Upper lobe of left lung (tissue), 6 donors: ENCODE measurements around the gene MGME1. TPM values are rescaled to one million over a fixed set of nuclear protein-coding genes. Genes with fewer than 3 reads are reported as not detected.

Source experiments
- ATAC-seq, 2 donors: fragments of 200-7000 bp; cut with Tn5 transposase; one replicate each; pipeline ENCODE4 v1.9.1; 2022; ENCODE audit warnings: mild to moderate bottlenecking in 2 of 2, moderate library complexity in 2 of 2; ENCODE audit not compliant: low FRiP score in 2 of 2
- DNase-seq, 2 donors: peaks; one replicate each; pipeline ENCODE4 v3.0.0-alpha.2; 2019 to 2020
- H3K27ac ChIP-seq, 4 donors: fragments of 200-600 bp; sonication (generic); one replicate each; pipeline ENCODE4 v1.5.1; 2016 to 2019
- H3K27me3 ChIP-seq, 4 donors: fragments of 200-600 bp; sonication (generic); one replicate each; pipeline ENCODE4 v1.5.1; 2017 to 2019
- H3K36me3 ChIP-seq, 4 donors: fragments of 200-600 bp; sonication (generic); one replicate each; pipeline ENCODE4 v1.5.1; 2016 to 2019
- H3K4me1 ChIP-seq, 4 donors: fragments of 200-600 bp; sonication (generic); one replicate each; pipeline ENCODE4 v1.5.1; 2018 to 2019
- H3K4me3 ChIP-seq, 4 donors: fragments of 200-600 bp; sonication (generic); one replicate each; pipeline ENCODE4 v1.5.1; 2017 to 2019; ENCODE audit warnings: mild to moderate bottlenecking in 2 of 4, moderate library complexity in 1 of 4
- H3K9me3 ChIP-seq, 4 donors: fragments of 200-600 bp; sonication (generic); one replicate each; pipeline ENCODE4 v1.5.1; 2018 to 2019
- EP300 ChIP-seq, 4 donors: sonication (generic); formaldehyde crosslinking; IDR thresholded peaks; one replicate each; pipeline ENCODE4 v1.5.1; 2017; ENCODE audit warnings: antibody characterized with exemption in 4 of 4, control low read depth in 2 of 4
- POLR2A ChIP-seq, 4 donors: fragments of 450-650 bp; IDR thresholded peaks; one replicate each; pipeline ENCODE4 v1.5.1; 2016 to 2017; ENCODE audit warnings: antibody characterized with exemption in 4 of 4, mild to moderate bottlenecking in 2 of 4
- POLR2AphosphoS5 ChIP-seq, 2 donors: sonication (generic); formaldehyde crosslinking; IDR thresholded peaks; one replicate each; pipeline ENCODE4 v1.5.1; 2017; ENCODE audit warnings: antibody characterized with exemption in 2 of 2
- WGBS, 2 donors: methylation state at CpG; one replicate each; pipeline ENCODE4 v1.1.5; 2017 to 2018; 5-methylcytosine and 5-hydroxymethylcytosine counted together
- total RNA-seq, 6 donors: library from RNA; depleted of rRNA in 4 of 6; stranded (reverse); fragments of >200 nt in 4 of 6; gene quantifications; one replicate each; pipeline versions ENCODE4 v1.1.0 to v1.2.1, GENCODE V29; 2016 to 2021
- TF ChIP-seq, protein P1 (sequence below), 6 experiments: fragments of 450-650 bp in 4 of 6; fragments of 200-600 bp in 2 of 6; sonication (generic) in 2 of 6; IDR thresholded peaks; one replicate each; pipeline ENCODE4 v1.5.1; 2016 to 2019; ENCODE audit warnings: antibody characterized with exemption in 6 of 6
- donor health status: DM: no; HTN: no; CAD: no; lungs with moderate emphysema.
- donor health status: DM: no; HTN: yes; CAD: no; lungs with severe emphysema.

Gene MGME1
- total RNA-seq, 6 donors from 2014 or later: 9.4 to 22.0 (median 13.3) TPM

DNA sequence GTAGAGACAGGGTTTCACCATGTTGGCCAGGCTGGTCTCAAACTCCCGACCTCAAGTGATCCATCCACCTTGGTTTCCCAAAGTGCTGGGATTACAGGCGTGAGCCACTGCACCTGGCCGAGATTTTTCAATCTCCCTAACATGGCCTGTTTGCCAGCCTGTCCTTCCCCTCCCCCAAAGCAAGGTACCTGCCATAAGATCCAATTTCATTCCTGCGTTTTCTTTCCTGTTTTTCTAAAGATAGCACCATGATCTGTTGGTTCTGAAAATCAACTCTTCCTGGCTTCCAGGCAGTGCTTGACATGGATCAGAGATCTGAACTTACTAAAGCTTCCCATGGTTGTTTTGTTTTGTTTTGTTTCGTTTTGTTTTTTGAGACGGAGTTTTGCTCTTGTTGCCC lies 7.5 kb downstream of the MGME1 start:
- no peak overlapping the region for H3K27ac ChIP-seq
- no peak for ATAC-seq

DNA sequence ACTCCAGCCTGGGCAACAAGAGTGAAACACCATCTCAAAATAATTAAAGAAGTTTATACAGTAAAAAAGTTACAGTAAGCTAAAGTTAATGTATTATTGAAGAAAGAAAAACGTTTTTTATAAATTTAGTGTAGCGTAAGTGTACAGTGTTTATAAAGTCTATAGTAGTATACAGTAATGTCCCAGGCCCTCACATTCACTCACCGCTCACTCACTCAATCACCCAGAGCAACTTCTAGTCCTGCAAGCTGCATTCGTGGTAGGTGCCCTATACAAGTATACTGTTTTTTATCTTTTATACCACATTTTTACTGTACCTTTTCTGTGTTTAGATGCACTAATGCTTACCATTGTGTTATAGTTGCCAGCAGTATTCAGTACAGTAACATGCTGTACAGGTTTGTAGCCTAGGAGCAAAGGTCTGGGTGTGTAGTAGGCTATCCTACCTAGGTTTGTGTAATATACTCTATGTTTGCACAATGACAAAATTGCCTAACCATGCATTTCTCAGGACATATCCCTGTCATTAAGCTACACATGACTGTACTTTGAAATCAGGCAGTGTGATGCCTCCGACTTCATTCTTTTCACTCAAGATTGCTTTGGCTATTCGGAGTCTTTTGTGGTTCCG lies 16.7 kb downstream of the MGME1 start:
- Histone ChIP-seq H3K27ac (no peak overlapping the region), H3K4me3 (no peak overlapping the region), H3K36me3 (peaks cover 3 to 32% (median 13%) of the 10 kb centered on the region in 4 donors), H3K27me3 (no peaks in the 10 kb centered on the region), H3K4me1 (no peaks in the 10 kb centered on the region), H3K9me3 (no peaks in the 10 kb centered on the region)
- DNase-seq (no peak), ATAC-seq (no peak)
- TF ChIP-seq, protein P1, sequence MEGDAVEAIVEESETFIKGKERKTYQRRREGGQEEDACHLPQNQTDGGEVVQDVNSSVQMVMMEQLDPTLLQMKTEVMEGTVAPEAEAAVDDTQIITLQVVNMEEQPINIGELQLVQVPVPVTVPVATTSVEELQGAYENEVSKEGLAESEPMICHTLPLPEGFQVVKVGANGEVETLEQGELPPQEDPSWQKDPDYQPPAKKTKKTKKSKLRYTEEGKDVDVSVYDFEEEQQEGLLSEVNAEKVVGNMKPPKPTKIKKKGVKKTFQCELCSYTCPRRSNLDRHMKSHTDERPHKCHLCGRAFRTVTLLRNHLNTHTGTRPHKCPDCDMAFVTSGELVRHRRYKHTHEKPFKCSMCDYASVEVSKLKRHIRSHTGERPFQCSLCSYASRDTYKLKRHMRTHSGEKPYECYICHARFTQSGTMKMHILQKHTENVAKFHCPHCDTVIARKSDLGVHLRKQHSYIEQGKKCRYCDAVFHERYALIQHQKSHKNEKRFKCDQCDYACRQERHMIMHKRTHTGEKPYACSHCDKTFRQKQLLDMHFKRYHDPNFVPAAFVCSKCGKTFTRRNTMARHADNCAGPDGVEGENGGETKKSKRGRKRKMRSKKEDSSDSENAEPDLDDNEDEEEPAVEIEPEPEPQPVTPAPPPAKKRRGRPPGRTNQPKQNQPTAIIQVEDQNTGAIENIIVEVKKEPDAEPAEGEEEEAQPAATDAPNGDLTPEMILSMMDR (IDR thresholded peaks at IDR 0.05): no peak
- TF ChIP-seq POLR2AphosphoS5 (IDR thresholded peaks at IDR 0.05): no peak
- no peak for TF ChIP-seq POLR2A (IDR thresholded peaks at IDR 0.05)
- no peak for TF ChIP-seq EP300 (IDR thresholded peaks at IDR 0.05)
- 90 to 95% methylated on average over 7 of the region's 7 CpGs for WGBS, 2 donors

More for the DNA sequence above, 7.5 kb downstream of the MGME1 start:
- TF ChIP-seq POLR2A (IDR thresholded peaks at IDR 0.05) (no peak), POLR2AphosphoS5 (IDR thresholded peaks at IDR 0.05) (no peak), EP300 (IDR thresholded peaks at IDR 0.05) (no peak)
- TF ChIP-seq, protein P1 (IDR thresholded peaks at IDR 0.05): no peak
- Histone ChIP-seq H3K9me3 (no peaks in the 10 kb centered on the region), H3K27me3 (no peaks in the 10 kb centered on the region), H3K4me1 (peaks cover 18 to 25% (median 24%) of the 10 kb centered on the region in 4 donors), H3K36me3 (peaks cover 0 to 26% (median 0%) of the 10 kb centered on the region in 4 donors), H3K4me3 (no peak overlapping the region)
- DNase-seq: no peak
- WGBS, 2 donors: 93% methylated on average over 6 of the region's 6 CpGs

DNA sequence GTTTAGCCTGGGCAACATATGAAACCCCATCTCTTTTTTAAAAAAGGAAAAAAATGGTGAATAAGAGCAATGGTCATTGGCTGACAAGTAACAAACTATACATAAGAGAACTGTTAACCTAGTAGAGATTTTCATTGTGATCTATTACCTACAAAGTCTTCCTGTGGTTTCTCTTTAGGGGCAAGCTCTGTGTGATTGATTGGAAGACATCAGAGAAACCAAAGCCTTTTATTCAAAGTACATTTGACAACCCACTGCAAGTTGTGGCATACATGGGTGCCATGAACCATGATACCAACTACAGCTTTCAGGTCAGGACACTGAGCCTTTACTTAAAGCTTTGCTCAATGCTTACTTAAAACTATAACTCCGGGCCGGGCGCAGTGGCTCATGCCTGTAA lies 19.2 kb downstream of the MGME1 start:
- no peaks in the 10 kb centered on the region for H3K27me3 ChIP-seq
- peaks cover 3 to 30% (median 13%) of the 10 kb centered on the region in 4 donors for H3K36me3 ChIP-seq
- no peak for TF ChIP-seq POLR2A (IDR thresholded peaks at IDR 0.05)
- TF ChIP-seq, protein P1 (IDR thresholded peaks at IDR 0.05): no peak
- no peak for TF ChIP-seq POLR2AphosphoS5 (IDR thresholded peaks at IDR 0.05)
- no peak for TF ChIP-seq EP300 (IDR thresholded peaks at IDR 0.05)
- ATAC-seq (no peak), DNase-seq (no peak)
- no peaks in the 10 kb centered on the region for H3K4me1 ChIP-seq
- H3K9me3 ChIP-seq: no peaks in the 10 kb centered on the region
- H3K27ac ChIP-seq: no peak overlapping the region
- H3K4me3 ChIP-seq: no peak overlapping the region
- WGBS, 2 donors: 83 to 100% methylated on average over 1 to 3 of the region's 3 CpGs

DNA sequence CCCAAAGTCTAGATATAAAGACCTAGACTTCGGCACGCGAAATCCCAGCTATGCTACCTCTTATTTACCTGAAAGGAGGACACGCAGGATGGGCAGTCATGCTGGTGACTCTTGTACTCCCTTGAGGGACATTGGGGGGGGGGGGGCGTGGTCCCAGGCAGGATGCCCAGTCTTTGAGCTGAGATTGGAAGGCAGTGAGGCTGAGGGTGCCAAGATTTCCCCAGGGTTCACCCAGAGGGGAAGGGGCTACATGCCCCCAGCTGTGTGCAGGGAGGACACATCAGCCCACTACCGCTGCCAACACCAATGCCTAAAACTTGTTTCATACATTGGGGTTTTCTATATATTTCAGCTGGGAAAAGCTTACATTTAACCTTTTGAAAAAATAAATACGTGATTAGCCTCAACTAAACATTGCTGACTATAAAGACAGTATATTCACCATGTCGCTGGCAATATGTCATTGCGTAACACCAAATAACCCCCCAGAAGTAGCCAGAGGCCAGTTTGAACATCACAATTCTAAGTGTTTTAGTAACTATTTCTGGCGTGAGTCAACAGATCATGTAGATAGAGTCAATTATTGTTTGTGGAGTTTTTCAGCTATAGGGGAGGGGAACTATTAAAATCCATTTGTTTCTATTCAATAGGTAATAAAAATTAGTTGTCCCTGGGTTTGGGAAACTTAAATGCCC lies 21.6 kb downstream of the MGME1 start:
- DNase-seq (no peak), ATAC-seq (no peak)
- Histone ChIP-seq H3K9me3 (no peaks in the 10 kb centered on the region), H3K36me3 (peaks cover 3 to 30% (median 13%) of the 10 kb centered on the region in 4 donors), H3K27me3 (no peaks in the 10 kb centered on the region), H3K4me3 (no peak overlapping the region), H3K4me1 (no peaks in the 10 kb centered on the region), H3K27ac (no peak overlapping the region)
- TF ChIP-seq POLR2A (IDR thresholded peaks at IDR 0.05): no peak
- 87 to 88% methylated on average over 10 of the region's 10 CpGs for WGBS, 2 donors

DNA sequence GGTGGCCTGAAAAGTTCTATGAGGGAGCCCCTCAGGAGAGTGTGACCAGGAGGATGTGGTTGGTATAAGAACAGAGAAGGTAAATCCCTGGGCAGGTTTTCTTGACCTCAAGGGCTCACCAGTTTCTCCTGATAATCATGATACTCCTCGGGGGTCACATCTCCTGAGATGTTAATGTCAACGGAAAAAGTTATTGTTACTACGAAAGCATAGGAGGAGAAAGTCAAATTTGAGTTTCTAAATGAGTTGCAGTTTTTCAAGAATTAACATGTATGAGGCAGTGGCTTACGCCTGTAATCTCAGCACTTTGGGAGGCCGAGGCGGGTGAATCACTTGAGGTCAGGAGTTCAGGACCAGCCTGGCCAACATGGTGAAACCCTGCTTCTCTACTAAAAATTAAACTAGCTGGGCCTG lies 23.4 kb downstream of the MGME1 start:
- no peak overlapping the region for H3K27ac ChIP-seq
- H3K27me3 ChIP-seq: no peaks in the 10 kb centered on the region
- no peaks in the 10 kb centered on the region for H3K9me3 ChIP-seq
- peaks cover 0 to 8% (median 0%) of the 10 kb centered on the region in 4 donors for H3K4me1 ChIP-seq
- 81 to 85% methylated on average over 6 of the region's 6 CpGs for WGBS, 2 donors
- H3K4me3 ChIP-seq: no peak overlapping the region
- TF ChIP-seq EP300 (IDR thresholded peaks at IDR 0.05) (no peak), POLR2AphosphoS5 (IDR thresholded peaks at IDR 0.05) (no peak), POLR2A (IDR thresholded peaks at IDR 0.05) (no peak)
- TF ChIP-seq, protein P1 (IDR thresholded peaks at IDR 0.05): no peak
- H3K36me3 ChIP-seq: peaks cover 3 to 30% (median 13%) of the 10 kb centered on the region in 4 donors
- ATAC-seq (no peak), DNase-seq (no peak)
